ENCODE measurements around the gene PAIP2. TPM values are rescaled to one million over a fixed set of nuclear protein-coding genes. Genes with fewer than 3 reads are reported as not detected.

The PAIP2 gene
- total and polyA plus RNA-seq, 10 donors = 73.2 to 119 (median 92.6) TPM

GRCh38 chr5:139374909-139375308 is 33.3 kb downstream of the PAIP2 start:
- Histone ChIP-seq H3K36me3 (peaks cover 0 to 74% (median 18%) of the 10 kb centered on the region in 6 donors), H3K27ac (no peak overlapping the region), H3K9me3 (no peaks in the 10 kb centered on the region), H3K4me1 (peaks cover 0 to 10% (median 0%) of the 10 kb centered on the region in 6 donors), H3K27me3 (replicated peaks in 1 of 7) (no peaks in the 10 kb centered on the region), H3K4me3 (no peak overlapping the region)
- 96 to 100% (median 96%) methylated on average over 1 to 2 of the region's 2 CpGs for WGBS, 5 donors
- no peak for TF ChIP-seq POLR2AphosphoS5 (IDR thresholded peaks at IDR 0.05)
- no peak for TF ChIP-seq POLR2A (IDR thresholded peaks at IDR 0.05)
- TF ChIP-seq, protein P1, sequence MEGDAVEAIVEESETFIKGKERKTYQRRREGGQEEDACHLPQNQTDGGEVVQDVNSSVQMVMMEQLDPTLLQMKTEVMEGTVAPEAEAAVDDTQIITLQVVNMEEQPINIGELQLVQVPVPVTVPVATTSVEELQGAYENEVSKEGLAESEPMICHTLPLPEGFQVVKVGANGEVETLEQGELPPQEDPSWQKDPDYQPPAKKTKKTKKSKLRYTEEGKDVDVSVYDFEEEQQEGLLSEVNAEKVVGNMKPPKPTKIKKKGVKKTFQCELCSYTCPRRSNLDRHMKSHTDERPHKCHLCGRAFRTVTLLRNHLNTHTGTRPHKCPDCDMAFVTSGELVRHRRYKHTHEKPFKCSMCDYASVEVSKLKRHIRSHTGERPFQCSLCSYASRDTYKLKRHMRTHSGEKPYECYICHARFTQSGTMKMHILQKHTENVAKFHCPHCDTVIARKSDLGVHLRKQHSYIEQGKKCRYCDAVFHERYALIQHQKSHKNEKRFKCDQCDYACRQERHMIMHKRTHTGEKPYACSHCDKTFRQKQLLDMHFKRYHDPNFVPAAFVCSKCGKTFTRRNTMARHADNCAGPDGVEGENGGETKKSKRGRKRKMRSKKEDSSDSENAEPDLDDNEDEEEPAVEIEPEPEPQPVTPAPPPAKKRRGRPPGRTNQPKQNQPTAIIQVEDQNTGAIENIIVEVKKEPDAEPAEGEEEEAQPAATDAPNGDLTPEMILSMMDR (IDR thresholded peaks at IDR 0.05 in 8 of 11, conservative IDR thresholded peaks at IDR 0.05 in 3 of 11) = no peak
- DNase-seq = peak; percentile 29
- intact Hi-C loops (cut with DNase I; ENCODE audit: low total_unique reads) = no loop called here

- WGBS, 5 donors = 86 to 91% (median 91%) methylated on average over 7 of the region's 7 CpGs
- no peak overlapping the region for H3K4me3 ChIP-seq
- no peak overlapping the region for H3K27ac ChIP-seq
- H3K4me1 ChIP-seq = peaks cover 0 to 3% (median 0%) of the 10 kb centered on the region in 6 donors
- H3K27me3 ChIP-seq (replicated peaks in 1 of 7) = no peaks in the 10 kb centered on the region
- DNase-seq = peak; percentile 1
- intact Hi-C loops (cut with DNase I; ENCODE audit: low total_unique reads) = no loop called here
- TF ChIP-seq POLR2AphosphoS5 (IDR thresholded peaks at IDR 0.05) (no peak), POLR2A (IDR thresholded peaks at IDR 0.05) (no peak)
- TF ChIP-seq, protein P1 (IDR thresholded peaks at IDR 0.05 in 8 of 11, conservative IDR thresholded peaks at IDR 0.05 in 3 of 11) = no peak
- H3K36me3 ChIP-seq = peaks cover 0 to 60% (median 9%) of the 10 kb centered on the region in 6 donors
- no peaks in the 10 kb centered on the region for H3K9me3 ChIP-seq
These were observed 34.7 kb downstream of the PAIP2 start for GRCh38 chr5:139376364-139376763.

GRCh38 chr5:139377226-139377625 is 35.6 kb downstream of the PAIP2 start:
- Histone ChIP-seq H3K9me3 (no peaks in the 10 kb centered on the region), H3K27me3 (replicated peaks in 1 of 7) (no peaks in the 10 kb centered on the region), H3K36me3 (peaks cover 0 to 51% (median 2%) of the 10 kb centered on the region in 6 donors), H3K4me1 (peaks cover 0 to 6% (median 0%) of the 10 kb centered on the region in 6 donors), H3K4me3 (no peak overlapping the region), H3K27ac (no peak overlapping the region)
- peak; percentile 33 for DNase-seq
- TF ChIP-seq POLR2AphosphoS5 (IDR thresholded peaks at IDR 0.05) (peak in 1 of 3 donors; percentile 3), POLR2A (IDR thresholded peaks at IDR 0.05) (no peak)
- WGBS, 5 donors = 74 to 92% (median 89%) methylated on average over 3 of the region's 3 CpGs
- intact Hi-C loops (cut with DNase I; ENCODE audit: low total_unique reads) = no loop called here

- H3K4me1 ChIP-seq = peaks cover 0 to 16% (median under 1%) of the 10 kb centered on the region in 6 donors
- peak; percentile 72 for DNase-seq
- H3K27me3 ChIP-seq (replicated peaks in 1 of 7) = no peaks in the 10 kb centered on the region
- WGBS, 5 donors = 72 to 86% (median 84%) methylated on average over 33 to 47 of the region's 47 CpGs
- H3K4me3 ChIP-seq = no peak overlapping the region
- intact Hi-C loops (cut with DNase I; ENCODE audit: low total_unique reads) = no loop called here
- H3K27ac ChIP-seq = no peak overlapping the region
- no peaks in the 10 kb centered on the region for H3K9me3 ChIP-seq
- peak in 1 of 3 donors; percentile 56 for TF ChIP-seq POLR2AphosphoS5 (IDR thresholded peaks at IDR 0.05)
- no peak for TF ChIP-seq POLR2A (IDR thresholded peaks at IDR 0.05)
- TF ChIP-seq, protein P1 (IDR thresholded peaks at IDR 0.05 in 8 of 11, conservative IDR thresholded peaks at IDR 0.05 in 3 of 11) = no peak
- peaks cover 0 to 41% (median 0%) of the 10 kb centered on the region in 6 donors for H3K36me3 ChIP-seq
These were observed 36.6 kb downstream of the PAIP2 start for GRCh38 chr5:139378101-139378825.
